Measurements from ENCODE around the gene TLE2.
A peak's percentile ranks its signal among the peaks of the same experiment; 100 is the strongest.

Gene TLE2

DNA sequence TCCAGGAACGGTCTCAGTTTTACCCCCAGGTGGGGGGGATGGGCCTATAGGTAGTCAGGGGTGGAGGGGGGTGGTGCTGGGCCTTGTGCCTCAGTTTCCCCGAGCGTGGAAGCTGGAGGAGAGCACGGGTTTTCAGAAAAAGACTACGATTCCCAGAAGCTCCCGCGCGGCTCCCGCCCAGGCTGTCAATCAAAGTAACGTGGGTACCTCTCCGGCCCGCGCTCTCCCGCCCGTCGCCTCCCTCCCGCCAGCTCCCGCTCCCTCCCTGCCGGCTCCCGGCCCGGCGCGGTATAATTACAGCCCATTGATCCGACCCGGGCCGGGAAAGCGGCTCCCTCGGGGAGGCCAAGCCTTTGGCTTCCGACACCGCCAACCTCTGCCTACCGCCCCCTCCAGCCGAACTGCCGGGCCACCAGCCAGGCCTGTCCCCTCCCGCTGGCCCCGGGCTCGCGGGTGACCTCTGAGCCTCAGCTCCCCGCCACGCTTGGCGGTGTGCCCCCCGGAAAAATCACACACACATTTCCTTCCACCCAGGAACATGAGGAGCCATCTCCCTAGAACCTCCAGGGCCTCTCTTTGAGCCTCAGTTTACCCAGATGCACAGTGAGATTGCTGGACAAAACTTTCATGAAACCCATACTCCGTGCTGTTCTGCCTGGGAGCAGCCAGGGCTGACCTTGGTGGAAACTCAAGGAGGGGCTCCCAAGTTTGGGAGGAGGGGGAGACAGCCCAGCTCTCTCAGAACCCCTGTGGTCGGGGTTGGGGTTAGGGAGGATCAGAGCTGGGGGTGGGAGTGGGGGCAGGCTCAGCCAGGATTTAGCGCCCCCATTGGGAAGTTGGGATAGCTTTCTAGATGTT, 7.3 kb upstream of the TLE2 start:
- DNase-seq, result peak; percentile 76

DNA sequence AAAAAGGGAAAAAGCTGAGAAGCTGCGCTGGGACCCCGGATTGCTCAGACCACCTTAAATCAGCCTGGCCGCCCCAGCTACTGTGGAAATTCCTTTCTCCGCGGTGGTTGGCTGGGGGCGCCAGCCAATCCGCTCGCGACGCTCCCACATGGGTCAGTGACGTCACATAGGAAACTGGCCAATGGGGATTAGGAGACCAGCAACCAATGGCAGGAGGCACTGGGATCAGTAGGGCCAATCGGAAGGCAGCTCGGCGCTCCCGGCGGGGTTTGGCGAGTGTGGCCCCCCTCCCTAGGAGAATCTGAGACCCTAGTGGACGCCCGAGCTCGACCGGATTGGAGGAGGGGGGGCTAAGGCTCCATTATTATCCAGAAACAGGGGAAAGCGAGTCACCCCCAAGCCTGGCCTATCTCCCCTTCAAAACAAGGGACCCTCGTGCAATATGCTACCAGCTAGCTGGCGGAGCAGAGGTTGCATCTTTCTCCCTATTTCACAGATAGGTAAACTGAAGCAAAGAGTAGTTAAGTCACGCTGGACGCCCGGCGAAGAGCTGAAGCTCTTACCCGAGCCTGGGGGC, 6.5 kb upstream of the TLE2 start:
- peak; percentile 91 for DNase-seq

DNA sequence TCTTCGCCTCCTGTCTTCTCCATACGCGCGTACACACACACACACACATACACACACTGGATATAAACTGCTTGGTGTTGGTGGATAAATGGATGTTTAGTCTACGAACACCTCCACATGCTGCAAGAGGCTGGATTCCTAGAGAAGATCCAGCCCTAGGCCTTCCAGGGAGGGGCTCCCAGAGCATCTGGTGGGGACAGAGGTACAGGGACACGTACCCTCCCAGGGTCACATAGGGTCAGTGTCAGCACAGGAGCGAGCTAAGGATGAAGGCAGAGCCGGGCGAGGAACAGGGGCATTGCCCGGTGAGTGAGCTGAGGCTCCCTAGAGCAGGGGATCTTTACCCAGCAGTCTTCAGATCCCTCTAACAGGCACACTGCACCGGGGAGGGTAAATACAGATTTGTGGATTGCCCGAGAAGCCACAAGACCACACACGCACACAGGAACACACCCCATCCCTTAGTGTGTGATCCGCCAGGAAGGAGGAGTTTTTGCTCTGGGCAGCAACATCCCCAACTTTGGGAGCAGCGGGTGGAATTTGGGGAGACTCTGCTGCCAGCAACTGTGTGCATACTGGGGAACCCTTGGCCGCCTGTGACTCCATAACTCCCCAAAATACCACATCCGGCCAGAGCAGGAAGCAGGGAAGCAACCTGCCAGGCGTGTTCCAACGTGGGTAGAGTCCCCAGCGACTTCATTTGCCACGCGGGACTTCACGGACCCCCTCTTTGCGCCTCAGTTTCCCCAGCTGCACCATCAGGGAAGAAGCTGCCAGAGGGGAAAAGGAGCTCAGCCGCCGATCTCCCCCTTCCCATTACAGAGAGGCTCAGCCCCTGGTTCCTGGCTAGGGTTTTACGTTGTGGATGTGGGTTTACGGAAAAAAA, 5.8 kb upstream of the TLE2 start:
- no peak for DNase-seq

DNA sequence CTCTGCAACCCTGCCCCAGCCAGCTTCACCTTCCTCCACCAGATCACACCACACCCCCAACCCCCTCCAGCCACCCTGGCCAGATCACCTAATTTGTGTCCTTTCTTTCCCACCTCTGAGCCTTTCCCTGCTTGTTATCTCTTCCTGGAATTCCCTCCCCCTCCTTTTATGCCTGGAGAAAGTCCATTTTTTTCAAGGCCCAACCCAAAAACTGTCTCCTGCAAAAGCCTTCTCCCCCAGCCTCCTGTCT, 5.3 kb upstream of the TLE2 start:
- DNase-seq, result no peak

DNA sequence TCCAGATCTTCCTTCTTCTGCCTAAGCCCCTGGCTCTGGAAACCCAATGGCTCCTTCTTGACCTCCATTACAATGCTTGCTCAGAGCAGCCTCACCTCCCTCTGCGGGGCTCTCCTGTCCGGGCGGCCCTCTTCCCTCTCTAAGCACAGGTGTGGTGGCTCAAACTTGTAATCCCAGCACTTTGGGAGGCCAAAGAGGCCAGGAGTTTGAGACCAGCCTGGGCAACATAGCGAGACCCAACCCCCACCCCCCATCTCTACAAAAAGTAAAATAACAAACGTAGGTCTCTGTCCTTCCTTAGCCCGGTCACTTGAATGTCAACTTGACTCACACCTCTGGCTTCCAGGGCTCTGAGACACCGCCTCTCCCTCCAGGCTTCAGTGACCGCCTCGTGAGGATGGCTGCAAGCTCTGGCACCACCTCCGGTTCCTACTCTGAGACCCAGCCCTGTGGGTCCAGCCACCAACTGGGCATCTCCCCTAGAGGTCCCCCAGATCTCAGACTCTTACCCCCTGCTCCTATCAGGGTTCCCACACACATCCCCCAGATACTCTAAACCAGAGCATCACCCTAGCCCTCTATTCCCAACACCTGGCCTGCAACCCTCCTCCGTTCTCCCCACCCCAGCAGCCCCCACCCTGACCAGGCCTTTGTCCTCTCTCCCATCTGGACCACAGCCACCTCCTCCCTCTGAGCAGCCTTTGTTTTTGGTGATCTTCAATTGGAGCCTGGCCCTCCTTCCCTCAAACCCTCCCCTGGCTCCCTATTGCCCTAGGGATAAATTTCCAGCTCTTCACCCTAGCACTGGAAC, 4.7 kb upstream of the TLE2 start:
- no peak for DNase-seq

DNA sequence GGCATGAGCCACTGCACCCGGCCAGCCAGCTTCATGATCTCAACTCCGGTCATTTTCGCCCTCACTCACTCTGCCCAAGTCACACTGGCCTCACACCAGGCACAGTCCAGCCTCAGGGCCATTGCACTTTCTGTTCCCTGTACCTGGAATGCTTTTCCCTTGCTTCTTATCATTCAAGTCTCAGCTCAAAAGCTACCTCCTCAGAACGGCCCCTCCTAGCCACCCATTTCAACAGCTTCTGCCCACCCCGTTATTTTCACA, 2.5 kb upstream of the TLE2 start:
- no peak for DNase-seq

DNA sequence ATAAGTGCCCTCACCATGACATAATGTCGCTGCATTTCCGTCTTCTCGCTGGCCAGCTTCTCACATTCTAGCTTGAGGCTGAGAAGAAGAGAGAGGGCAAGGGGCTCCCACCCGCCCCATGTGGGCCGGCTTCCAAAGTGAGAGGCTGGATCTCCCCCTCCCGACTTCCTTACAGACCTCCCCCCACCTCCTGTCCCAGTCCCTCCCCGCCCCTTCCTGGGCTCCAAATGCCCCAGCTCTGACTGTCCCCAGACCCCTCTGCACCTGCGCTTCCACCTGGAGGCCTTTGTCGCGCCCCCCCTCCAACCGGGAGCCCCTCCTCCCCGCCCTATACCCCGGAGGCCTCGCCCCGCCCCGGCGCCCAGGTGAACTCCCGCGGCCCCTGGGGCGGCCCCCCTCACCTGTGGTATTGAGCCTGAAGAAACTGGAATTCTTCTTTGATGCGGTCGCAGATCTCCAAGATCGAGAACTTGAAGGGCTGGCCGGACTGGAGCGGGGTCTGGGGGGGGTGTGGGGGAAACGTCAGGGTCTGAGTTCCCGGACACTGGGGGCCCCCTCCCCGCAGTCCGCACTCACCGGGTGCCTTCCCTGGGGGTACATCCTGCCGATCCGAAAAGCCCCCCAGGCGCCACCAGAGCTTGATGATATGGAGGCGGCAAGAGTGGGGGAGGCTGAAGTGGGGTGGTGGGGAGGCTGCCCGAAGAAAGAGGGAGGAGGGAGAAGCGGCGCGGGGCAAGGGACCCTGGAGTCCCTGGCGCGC, 595 bp downstream of the TLE2 start:
- DNase-seq, result no peak

DNA sequence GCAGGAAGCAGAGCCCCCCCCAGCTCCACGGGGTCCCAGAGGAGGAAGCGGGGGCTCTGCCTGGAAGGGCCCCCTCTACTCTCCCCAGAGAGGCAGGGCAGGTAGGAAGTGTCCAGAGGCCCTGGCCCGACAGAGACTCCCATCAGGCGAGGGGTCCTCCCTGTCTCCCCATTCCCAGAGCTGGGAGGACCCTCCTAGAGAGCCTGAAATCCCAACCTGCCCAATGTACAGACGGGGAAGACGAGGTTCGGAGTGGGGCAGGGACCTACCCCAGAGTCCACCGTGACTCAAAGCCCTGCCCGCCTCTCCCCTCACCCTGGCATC, 1.1 kb downstream of the TLE2 start:
- DNase-seq, result no peak

DNA sequence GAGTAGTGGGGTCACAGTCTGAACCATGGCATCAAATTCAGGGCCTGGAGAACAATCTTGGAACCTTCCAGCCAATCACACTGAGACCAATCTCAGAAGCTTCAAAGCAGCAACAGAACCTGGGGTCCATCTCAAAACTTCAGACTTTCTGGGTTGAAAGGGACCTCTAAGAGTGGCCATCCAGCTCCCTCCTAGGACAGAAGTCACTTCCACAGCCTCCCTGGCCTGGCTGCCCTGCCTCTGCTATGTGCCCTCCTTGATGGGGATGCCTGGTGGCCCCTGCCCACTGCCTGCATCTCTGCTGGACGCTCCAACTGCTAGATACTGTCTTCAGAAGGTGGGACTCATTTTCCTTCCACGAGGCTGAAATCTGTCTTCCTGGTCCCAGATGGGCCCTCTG, 1.8 kb downstream of the TLE2 start:
- no peak for DNase-seq

DNA sequence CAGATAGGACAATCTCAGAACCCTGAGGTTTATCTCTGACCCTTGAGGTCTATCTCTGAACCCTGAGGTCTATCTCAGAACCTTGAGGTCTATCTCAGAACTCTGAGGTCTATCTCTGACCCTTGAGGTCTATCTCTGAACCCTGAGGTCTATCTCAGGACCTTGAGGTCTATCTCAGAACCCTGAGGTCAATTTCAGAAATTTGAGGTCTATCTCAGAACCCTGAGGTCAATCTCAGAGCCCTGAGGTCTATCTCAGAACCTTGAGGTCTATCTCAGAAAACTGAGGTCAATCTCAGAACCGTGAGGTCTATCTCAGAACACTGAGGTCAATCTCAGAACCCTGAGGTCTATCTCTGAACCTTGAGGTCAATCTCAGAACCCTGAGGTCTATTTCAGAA, 2.3 kb downstream of the TLE2 start:
- no peak for DNase-seq

DNA sequence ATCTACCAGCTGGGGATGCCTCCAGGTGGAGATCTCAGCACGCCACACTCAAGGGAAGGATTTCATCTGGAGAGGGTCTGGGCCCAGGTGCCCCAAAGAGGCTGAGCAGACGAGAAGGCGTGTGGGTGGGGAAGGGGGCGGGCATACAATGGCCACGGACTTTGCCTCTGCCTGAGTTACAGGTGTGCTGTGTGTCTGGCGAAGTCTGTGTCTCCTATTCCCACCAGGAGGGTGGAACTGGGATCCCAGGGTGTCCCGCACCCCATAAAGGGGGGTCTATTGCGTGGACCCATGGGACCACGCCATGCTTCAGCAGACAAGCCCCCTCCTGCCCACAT, 3.6 kb downstream of the TLE2 start:
- no peak for DNase-seq

DNA sequence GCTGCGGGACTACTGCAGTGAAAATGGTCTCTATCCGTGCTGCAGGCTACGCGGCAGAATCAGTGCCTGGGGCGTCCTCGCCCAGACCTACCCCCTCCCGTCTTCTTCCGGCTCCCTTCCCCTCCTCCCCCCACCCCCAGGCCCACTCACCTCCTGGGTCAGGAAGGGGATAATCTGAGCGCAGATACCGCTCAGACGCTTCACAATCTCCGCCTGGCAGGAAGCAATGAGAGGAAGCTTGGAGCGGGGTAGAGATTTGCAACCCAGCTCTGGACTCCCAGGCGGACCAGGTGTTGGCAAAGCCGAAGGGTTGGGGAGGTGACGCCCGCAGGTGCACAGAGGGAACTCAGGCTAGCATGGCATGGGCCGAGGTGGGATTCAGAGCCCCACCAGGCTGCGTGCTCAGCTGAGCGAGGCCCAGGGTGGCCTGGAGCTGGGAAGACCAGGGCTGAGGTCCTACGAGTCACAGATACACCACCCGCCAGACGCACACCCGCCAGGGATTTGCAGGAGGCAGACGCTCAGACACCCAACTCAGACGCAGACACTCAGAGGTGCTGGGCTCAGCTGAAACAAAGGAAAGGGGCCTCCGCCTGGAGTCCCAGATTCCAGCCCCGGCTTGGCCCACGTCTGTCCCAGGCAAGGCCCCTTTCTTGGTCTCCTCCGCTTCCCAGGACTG, 4.1 kb downstream of the TLE2 start:
- DNase-seq, result no peak

DNA sequence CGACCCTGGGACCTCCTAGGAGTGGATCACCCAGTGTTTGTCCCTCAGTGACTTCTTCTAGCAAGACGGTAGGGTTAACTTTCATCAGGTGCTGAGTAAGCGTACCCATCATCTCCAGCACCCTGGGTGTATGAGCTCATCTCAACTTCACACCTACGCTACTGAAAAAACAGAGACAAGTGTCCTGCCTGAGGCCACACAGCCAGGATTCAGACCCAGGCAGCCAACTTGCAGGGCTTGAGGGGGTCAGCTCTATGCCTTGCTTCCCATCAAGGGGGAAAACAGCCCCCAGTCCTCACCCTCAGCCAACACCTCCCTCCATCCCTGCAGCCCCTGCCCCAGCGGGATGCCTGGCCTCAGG, 4.6 kb downstream of the TLE2 start:
- DNase-seq, result no peak

DNA sequence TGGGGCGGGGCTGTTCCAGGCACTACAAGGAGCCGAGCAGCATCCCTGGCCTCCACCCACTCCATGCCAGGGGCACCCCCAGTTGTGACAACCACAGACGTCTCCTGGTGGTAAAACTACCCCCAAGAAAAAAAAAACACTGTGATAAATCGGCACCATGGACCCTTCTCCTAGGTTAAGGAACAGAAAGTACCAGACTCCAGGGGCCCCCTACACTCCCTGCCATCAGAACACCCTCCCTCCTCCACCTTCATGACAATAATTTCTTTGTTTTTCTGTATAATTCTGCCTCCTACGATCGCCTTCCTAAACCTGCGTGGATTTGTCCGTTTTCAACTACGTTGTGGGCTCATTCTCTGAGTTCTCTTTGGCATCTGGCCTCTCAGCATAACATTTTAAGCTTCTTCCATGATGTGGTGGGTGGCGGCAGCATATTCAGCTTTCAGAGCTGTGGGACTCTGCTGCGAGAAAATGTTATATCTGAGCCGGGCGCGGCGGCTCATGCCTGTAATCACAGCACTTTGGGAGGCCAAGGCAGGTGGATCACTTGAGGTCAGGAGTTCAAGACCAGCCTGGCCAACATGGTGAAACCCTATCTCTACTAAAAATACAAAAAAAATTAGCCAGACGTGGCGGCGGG, 8.6 kb downstream of the TLE2 start:
- DNase-seq, result no peak

DNA sequence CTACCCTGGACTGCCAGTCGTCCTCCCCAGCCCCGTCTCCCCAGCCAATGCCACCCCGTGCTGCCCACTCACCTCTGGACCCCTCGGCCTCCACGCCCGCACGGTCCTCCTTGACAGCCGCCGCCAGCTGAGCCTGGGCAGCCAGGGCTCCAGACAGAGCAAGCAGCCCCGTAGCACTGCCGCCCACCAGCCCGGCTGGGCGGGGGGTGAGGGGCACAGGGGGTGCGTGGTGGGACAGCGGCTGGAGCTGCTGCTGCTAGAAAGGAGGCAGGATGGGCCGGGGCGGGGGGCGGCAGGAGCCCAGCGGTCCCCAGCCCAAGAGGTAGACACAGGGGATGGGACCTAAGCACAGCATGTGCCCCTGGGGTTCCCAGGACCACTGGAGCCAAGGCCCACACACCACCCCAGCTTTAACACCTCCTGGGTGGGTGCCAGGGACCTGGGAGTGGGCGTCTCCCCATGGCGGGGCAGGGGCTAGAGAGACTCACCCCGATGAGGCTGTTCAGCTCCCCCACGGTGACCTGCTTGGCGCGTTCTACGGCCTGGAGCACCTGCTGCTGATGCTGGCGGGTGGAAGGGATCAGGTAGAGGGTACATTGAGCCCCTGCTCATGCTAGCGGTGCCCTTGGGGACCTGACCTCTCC, 9.7 kb downstream of the TLE2 start:
- no peak for DNase-seq

DNA sequence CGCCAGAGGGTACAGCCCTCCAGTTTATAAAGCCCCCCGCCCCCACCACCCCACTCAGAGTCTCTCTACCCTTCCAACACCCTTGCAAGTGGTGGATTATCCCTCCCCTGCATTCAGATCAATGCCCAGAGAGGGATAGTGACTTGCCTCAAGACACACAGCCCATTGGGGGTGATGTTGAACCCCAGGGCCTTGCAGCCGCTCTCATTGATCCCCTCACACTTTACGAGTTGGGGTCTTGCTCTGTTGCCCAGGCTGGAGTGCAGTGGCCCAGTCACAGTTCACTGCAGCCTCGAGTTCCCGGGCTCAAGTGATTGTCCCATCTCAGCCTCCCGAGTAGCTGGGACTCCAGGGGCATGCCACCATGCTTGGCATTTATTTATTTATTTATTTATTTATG, 11.2 kb downstream of the TLE2 start:
- DNase-seq, result no peak

DNA sequence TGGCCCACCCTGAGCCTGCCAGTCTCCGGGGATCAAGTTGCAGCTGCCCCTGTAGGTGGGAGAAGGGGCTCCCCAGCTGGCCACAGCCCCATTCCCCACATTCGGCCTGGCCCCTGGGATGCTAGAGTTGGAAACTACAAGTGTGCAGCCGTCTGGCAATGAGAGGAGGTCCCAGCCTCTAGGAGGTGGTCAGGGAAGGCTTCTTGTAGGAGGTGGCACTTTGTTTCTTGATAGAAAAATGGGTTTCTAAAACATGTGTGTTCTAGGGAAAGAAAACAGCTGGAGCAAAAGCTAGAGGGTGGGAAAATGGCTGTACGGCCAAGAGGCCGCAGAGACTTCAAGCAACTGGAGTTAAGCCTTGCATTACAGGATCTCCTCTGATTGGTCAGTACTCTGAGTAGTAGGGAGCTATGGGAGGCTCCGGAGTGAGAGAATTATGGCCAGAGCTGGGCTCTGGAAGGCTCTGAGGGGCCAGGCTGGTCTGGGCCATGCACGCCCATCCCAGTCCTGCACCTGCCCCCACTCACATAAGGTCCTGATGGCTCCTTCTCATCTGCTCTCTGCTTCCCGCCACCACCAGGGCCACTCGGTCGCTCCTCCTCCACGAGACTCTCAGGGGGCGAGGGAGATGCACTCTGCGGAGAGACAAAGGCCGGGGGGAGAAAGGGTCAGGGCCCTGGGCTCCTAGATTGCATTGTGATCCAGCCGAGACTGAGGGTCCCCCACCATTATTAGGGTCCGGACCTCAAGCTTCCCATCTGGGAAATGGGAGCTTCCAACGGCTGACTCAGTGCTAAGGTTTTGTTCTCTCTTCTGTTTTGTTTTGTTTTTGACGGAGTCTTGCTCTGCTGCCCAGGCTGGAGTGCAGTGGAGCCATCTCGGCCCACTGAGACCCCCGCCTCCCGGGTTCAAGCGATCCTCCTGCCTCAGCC, 13.7 kb downstream of the TLE2 start:
- DNase-seq, result no peak

DNA sequence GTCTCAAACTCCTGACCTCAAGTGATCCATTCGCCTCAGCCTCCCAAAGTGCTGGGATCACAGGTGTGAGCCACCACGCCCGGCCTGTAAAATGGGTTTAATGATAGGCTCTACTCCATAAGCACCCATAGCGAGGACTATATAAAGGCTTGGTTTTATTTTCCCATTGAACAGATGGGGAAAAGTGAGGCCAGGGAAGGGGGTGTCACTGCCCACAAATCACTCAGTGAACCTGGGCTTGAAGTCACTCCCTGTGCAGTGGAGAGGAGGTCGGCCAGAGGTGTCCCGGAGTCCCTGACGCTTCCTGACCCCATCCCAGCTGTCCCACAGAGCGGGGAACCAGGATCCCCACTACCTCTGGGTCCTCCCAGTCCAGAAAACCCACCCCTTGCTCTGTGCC, 14.9 kb downstream of the TLE2 start:
- DNase-seq, result no peak

DNA sequence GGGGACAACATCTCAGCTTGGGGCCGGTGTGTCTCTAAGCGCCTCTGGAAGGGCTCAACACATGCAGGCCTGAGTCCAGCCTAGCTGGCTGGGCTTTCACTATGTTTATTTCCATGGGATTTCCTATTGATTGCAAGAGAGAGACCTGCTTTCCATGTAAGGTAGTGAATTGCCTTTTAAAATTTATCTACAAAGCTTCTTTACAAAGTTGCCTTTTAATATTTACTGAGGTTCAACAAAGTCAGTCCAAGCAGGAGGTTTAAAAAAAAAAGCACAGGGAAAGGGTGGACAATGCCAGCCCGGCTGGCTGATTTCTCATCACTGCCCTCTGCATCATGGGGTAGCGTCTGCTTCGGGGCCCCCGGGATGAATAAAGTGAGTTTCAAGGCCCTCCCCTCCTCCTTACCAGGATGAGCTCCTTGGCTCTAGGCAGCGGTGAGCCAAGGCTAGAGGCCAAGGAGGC, 15.8 kb downstream of the TLE2 start:
- DNase-seq, result no peak

DNA sequence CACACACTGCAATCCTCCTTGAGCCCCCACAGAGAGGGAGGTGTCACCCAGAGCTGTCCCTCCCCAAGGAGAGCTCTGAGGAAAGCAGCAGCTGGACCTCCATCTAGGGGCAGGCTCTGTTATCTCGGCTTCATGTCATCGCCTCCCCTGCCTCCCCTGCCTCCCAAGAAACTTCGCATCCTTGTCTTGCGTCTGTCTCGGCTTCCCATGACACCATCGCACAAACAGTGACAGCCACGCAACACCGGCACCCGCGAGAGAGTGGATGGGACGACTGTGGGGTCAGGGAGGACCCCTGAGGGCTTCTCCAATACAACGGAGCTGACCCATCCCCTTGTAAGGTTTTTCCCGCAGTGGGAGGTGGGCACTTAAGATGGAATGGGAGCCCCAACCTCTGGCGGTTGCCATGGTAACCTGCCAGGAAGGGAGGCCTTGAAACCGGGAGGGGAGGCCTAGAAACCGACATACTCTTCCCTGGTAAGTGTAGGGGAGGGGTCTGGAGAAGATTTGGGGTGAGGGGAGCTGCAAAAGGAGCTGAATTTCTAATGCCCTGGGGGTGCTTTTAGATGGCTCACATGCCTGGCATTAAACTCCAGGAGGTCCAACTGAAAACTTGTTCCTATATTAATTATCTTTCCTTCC, 16.3 kb downstream of the TLE2 start:
- no peak for DNase-seq
